Measurements from ENCODE around the gene EFNA4.
A peak's percentile ranks its signal among the peaks of the same experiment; 100 is the strongest.

The EFNA4 gene

GRCh38 chr1:155091071-155092051 is 27.8 kb downstream of the EFNA4 start:
- no peak for DNase-seq (ENCODE audit: insufficient read length, low spot score)
- peak; percentile 99 for TF ChIP-seq CTCF (IDR thresholded peaks at IDR 0.05; ENCODE audit: insufficient read depth, missing control alignments)
- FAIRE-seq: no peak

- TF ChIP-seq CTCF (IDR thresholded peaks at IDR 0.05; ENCODE audit: insufficient read depth, missing control alignments): no peak
- no peak for DNase-seq (ENCODE audit: insufficient read length, low spot score)
- FAIRE-seq: no peak
Measured at GRCh38 chr1:155092131-155092530, 28.6 kb downstream of the EFNA4 start.

- TF ChIP-seq CTCF (IDR thresholded peaks at IDR 0.05; ENCODE audit: insufficient read depth, missing control alignments): no peak
- FAIRE-seq (no peak), DNase-seq (ENCODE audit: insufficient read length, low spot score) (no peak)
Measured at GRCh38 chr1:155092641-155093040, 29.1 kb downstream of the EFNA4 start.

GRCh38 chr1:155093911-155094621 is 30.5 kb downstream of the EFNA4 start:
- DNase-seq (ENCODE audit: insufficient read length, low spot score) (no peak), FAIRE-seq (no peak)
- TF ChIP-seq CTCF (IDR thresholded peaks at IDR 0.05; ENCODE audit: insufficient read depth, missing control alignments): peak; percentile 69

GRCh38 chr1:155094622-155094948 is 31.0 kb downstream of the EFNA4 start:
- DNase-seq (ENCODE audit: insufficient read length, low spot score) (no peak), FAIRE-seq (no peak)
- TF ChIP-seq CTCF (IDR thresholded peaks at IDR 0.05; ENCODE audit: insufficient read depth, missing control alignments): no peak

GRCh38 chr1:155099331-155099730 is 35.8 kb downstream of the EFNA4 start:
- TF ChIP-seq CTCF (IDR thresholded peaks at IDR 0.05; ENCODE audit: insufficient read depth, missing control alignments): no peak
- DNase-seq (ENCODE audit: insufficient read length, low spot score): no peak
- no peak for FAIRE-seq

GRCh38 chr1:155103325-155103724 is 39.8 kb downstream of the EFNA4 start:
- TF ChIP-seq CTCF (IDR thresholded peaks at IDR 0.05; ENCODE audit: insufficient read depth, missing control alignments): no peak
- DNase-seq (ENCODE audit: insufficient read length, low spot score) (no peak), FAIRE-seq (no peak)

All from D721Med (cell line).